ENCODE data around the gene ADAMTS1. TPM values are rescaled to one million over a fixed set of nuclear protein-coding genes. Genes with fewer than 3 reads are reported as not detected.

The ADAMTS1 gene
- total and polyA plus RNA-seq, 2 donors (not counting 1 experiment from before 2014, with no cell fraction given) = not detected

- H3K27me3 ChIP-seq (replicated peaks in 1 of 4; ENCODE audit: control extremely low read depth in 1 of 4, control insufficient read depth in 3 of 4, insufficient read depth in 4 of 4, low read length in 3 of 4) = no peaks in the 10 kb centered on the region
- H3K27ac ChIP-seq (ENCODE audit: low read length in 2 of 2) = no peak overlapping the region
- intact Hi-C loops (cut with micrococcal nuclease) = no loop called here
- WGBS (ENCODE audit: insufficient coverage) = 81% methylated on average over 4 of the region's 5 CpGs
- POLR2A ChIA-PET = no interaction called here
- Mint-ChIP-seq H3K27ac (no peak overlapping the region), H3K4me3 (no peak overlapping the region), H3K27me3 (no peaks in the 10 kb centered on the region), H3K9me3 (ENCODE audit: insufficient read depth) (no peaks in the 10 kb centered on the region), H3K4me1 (no peaks in the 10 kb centered on the region)
- no peaks in the 10 kb centered on the region for H3K9me3 ChIP-seq (ENCODE audit: control extremely low read depth in 1 of 3, control insufficient read depth in 2 of 3, insufficient read depth in 1 of 3, low read length in 2 of 3)
- H3K4me2 ChIP-seq (replicated peaks; ENCODE audit: low read depth, low read length, poor library complexity, severe bottlenecking) = no peak overlapping the region
- ATAC-seq (ENCODE audit: low read depth) = no peak
- CTCF ChIA-PET = no interaction called here
- H3K4me3 ChIP-seq (ENCODE audit: control extremely low read depth in 1 of 5, extremely low read depth in 1 of 5, insufficient read depth in 1 of 5, low read depth in 2 of 5, low read length in 4 of 5) = no peak overlapping the region
- no peaks in the 10 kb centered on the region for H3K4me1 ChIP-seq (ENCODE audit: control insufficient read depth in 2 of 2, insufficient read depth in 2 of 2, low read length in 2 of 2)
- H4K20me1 ChIP-seq (ENCODE audit: control insufficient read depth, insufficient read depth, low read length, poor library complexity, severe bottlenecking) = no peaks in the 10 kb centered on the region
- no peak for TF ChIP-seq EZH2 (IDR thresholded peaks at IDR 0.05; ENCODE audit: borderline replicate concordance, insufficient read depth, low read depth, low read length, poor library complexity, severe bottlenecking)
- TF ChIP-seq CTCF (IDR thresholded peaks at IDR 0.05) = no peak
- no peak overlapping the region for H3K9ac ChIP-seq (ENCODE audit: low read length)
- H3K36me3 ChIP-seq (replicated peaks in 1 of 2; ENCODE audit: control extremely low read depth in 1 of 2, control insufficient read depth in 1 of 2, extremely low read depth in 1 of 2, insufficient read depth in 2 of 2, low read length in 1 of 2) = no peaks in the 10 kb centered on the region
- H2AFZ ChIP-seq (ENCODE audit: insufficient read depth, low read depth, low read length, poor library complexity, severe bottlenecking) = no peak overlapping the region
- no peaks in the 10 kb centered on the region for H3K79me2 ChIP-seq (ENCODE audit: control insufficient read depth, insufficient read depth, low read length)
- DNase-seq = no peak
Measured at GRCh38 chr21:26804895-26805609, 40.2 kb downstream of the ADAMTS1 start.

GRCh38 chr21:26801498-26801897 lies 43.7 kb downstream of the ADAMTS1 start:
- H3K27ac ChIP-seq (ENCODE audit: low read length in 2 of 2) = no peak overlapping the region
- H3K4me2 ChIP-seq (replicated peaks; ENCODE audit: low read depth, low read length, poor library complexity, severe bottlenecking) = no peak overlapping the region
- Mint-ChIP-seq H3K4me1 (no peaks in the 10 kb centered on the region), H3K4me3 (no peak overlapping the region), H3K9me3 (ENCODE audit: insufficient read depth) (no peaks in the 10 kb centered on the region), H3K27ac (no peak overlapping the region), H3K27me3 (no peaks in the 10 kb centered on the region)
- H3K4me1 ChIP-seq (ENCODE audit: control insufficient read depth in 2 of 2, insufficient read depth in 2 of 2, low read length in 2 of 2) = no peaks in the 10 kb centered on the region
- no peaks in the 10 kb centered on the region for H3K9me3 ChIP-seq (ENCODE audit: control extremely low read depth in 1 of 3, control insufficient read depth in 2 of 3, insufficient read depth in 1 of 3, low read length in 2 of 3)
- H3K9ac ChIP-seq (ENCODE audit: low read length) = no peak overlapping the region
- WGBS (ENCODE audit: insufficient coverage) = no CpG with 5 or more reads among the region's 1 CpG
- H3K36me3 ChIP-seq (replicated peaks in 1 of 2; ENCODE audit: control extremely low read depth in 1 of 2, control insufficient read depth in 1 of 2, extremely low read depth in 1 of 2, insufficient read depth in 2 of 2, low read length in 1 of 2) = no peaks in the 10 kb centered on the region
- no peaks in the 10 kb centered on the region for H3K79me2 ChIP-seq (ENCODE audit: control insufficient read depth, insufficient read depth, low read length)
- POLR2A ChIA-PET = no interaction called here
- H3K27me3 ChIP-seq (replicated peaks in 1 of 4; ENCODE audit: control extremely low read depth in 1 of 4, control insufficient read depth in 3 of 4, insufficient read depth in 4 of 4, low read length in 3 of 4) = no peaks in the 10 kb centered on the region
- no peak overlapping the region for H3K4me3 ChIP-seq (ENCODE audit: control extremely low read depth in 1 of 5, extremely low read depth in 1 of 5, insufficient read depth in 1 of 5, low read depth in 2 of 5, low read length in 4 of 5)
- intact Hi-C loops (cut with micrococcal nuclease) = no loop called here
- no peak overlapping the region for H2AFZ ChIP-seq (ENCODE audit: insufficient read depth, low read depth, low read length, poor library complexity, severe bottlenecking)
- ATAC-seq (ENCODE audit: low read depth) = no peak
- CTCF ChIA-PET = no interaction called here
- TF ChIP-seq EZH2 (IDR thresholded peaks at IDR 0.05; ENCODE audit: borderline replicate concordance, insufficient read depth, low read depth, low read length, poor library complexity, severe bottlenecking) (no peak), CTCF (IDR thresholded peaks at IDR 0.05) (no peak)
- DNase-seq = no peak
- H4K20me1 ChIP-seq (ENCODE audit: control insufficient read depth, insufficient read depth, low read length, poor library complexity, severe bottlenecking) = no peaks in the 10 kb centered on the region

All from B cell (primary cell).